ENCODE data around the gene BPIFB3. TPM values are rescaled to one million over a fixed set of nuclear protein-coding genes. Genes with fewer than 3 reads are reported as not detected.
"Not testable (repeated sequence)": the region's sequence is repeated elsewhere in the genome, so short reads cannot be mapped to it uniquely, and the experiment has no call there.

The BPIFB3 gene
- total RNA-seq, 1 donor from 2014 or later, result not detected

- no peaks in the 10 kb centered on the region for H3K27me3 Mint-ChIP-seq (ENCODE audit: unreplicated experiment)
- H3K9me3 Mint-ChIP-seq (ENCODE audit: unreplicated experiment), result no peaks in the 10 kb centered on the region
- TF ChIP-seq CTCF (IDR thresholded peaks at IDR 0.05; ENCODE audit: unreplicated experiment), result no peak
- H3K4me1 Mint-ChIP-seq (ENCODE audit: unreplicated experiment), result no peaks in the 10 kb centered on the region
- no peak for DNase-seq (ENCODE audit: low spot score)
- no peak overlapping the region for H3K4me3 Mint-ChIP-seq (ENCODE audit: unreplicated experiment)
- H3K36me3 Mint-ChIP-seq (ENCODE audit: low read depth, unreplicated experiment), result no peaks in the 10 kb centered on the region
- H3K27ac Mint-ChIP-seq (ENCODE audit: unreplicated experiment), result no peak overlapping the region
These were observed 38.7 kb downstream of the BPIFB3 start for GRCh38 chr20:33092361-33092760.

GRCh38 chr20:33093074-33093473, 39.4 kb downstream of the BPIFB3 start:
- Mint-ChIP-seq H3K9me3 (ENCODE audit: unreplicated experiment) (no peaks in the 10 kb centered on the region), H3K27me3 (ENCODE audit: unreplicated experiment) (no peaks in the 10 kb centered on the region), H3K36me3 (ENCODE audit: low read depth, unreplicated experiment) (no peaks in the 10 kb centered on the region), H3K4me3 (ENCODE audit: unreplicated experiment) (no peak overlapping the region), H3K27ac (ENCODE audit: unreplicated experiment) (no peak overlapping the region), H3K4me1 (ENCODE audit: unreplicated experiment) (no peaks in the 10 kb centered on the region)
- DNase-seq (ENCODE audit: low spot score), result no peak
- no peak for TF ChIP-seq CTCF (IDR thresholded peaks at IDR 0.05; ENCODE audit: unreplicated experiment)

GRCh38 chr20:33093582-33093981, 39.9 kb downstream of the BPIFB3 start:
- TF ChIP-seq CTCF (IDR thresholded peaks at IDR 0.05; ENCODE audit: unreplicated experiment), result no peak
- Mint-ChIP-seq H3K4me1 (ENCODE audit: unreplicated experiment) (no peaks in the 10 kb centered on the region), H3K9me3 (ENCODE audit: unreplicated experiment) (no peaks in the 10 kb centered on the region), H3K36me3 (ENCODE audit: low read depth, unreplicated experiment) (no peaks in the 10 kb centered on the region), H3K27ac (ENCODE audit: unreplicated experiment) (no peak overlapping the region), H3K27me3 (ENCODE audit: unreplicated experiment) (no peaks in the 10 kb centered on the region), H3K4me3 (ENCODE audit: unreplicated experiment) (no peak overlapping the region)
- no peak for DNase-seq (ENCODE audit: low spot score)

- Mint-ChIP-seq H3K27ac (ENCODE audit: unreplicated experiment) (no peak overlapping the region), H3K4me1 (ENCODE audit: unreplicated experiment) (no peaks in the 10 kb centered on the region), H3K4me3 (ENCODE audit: unreplicated experiment) (no peak overlapping the region), H3K27me3 (ENCODE audit: unreplicated experiment) (no peaks in the 10 kb centered on the region), H3K9me3 (ENCODE audit: unreplicated experiment) (no peaks in the 10 kb centered on the region), H3K36me3 (ENCODE audit: low read depth, unreplicated experiment) (no peaks in the 10 kb centered on the region)
- no peak for TF ChIP-seq CTCF (IDR thresholded peaks at IDR 0.05; ENCODE audit: unreplicated experiment)
- no peak for DNase-seq (ENCODE audit: low spot score)
These were observed 41.5 kb downstream of the BPIFB3 start for GRCh38 chr20:33095249-33095648.

- H3K4me1 Mint-ChIP-seq (ENCODE audit: unreplicated experiment); H3K27me3 Mint-ChIP-seq (ENCODE audit: unreplicated experiment); H3K9me3 Mint-ChIP-seq (ENCODE audit: unreplicated experiment); H3K4me3 Mint-ChIP-seq (ENCODE audit: unreplicated experiment); H3K36me3 Mint-ChIP-seq (ENCODE audit: low read depth, unreplicated experiment); H3K27ac Mint-ChIP-seq (ENCODE audit: unreplicated experiment): not testable (repeated sequence)
- peak; percentile 69 for DNase-seq (ENCODE audit: low spot score)
- TF ChIP-seq CTCF (IDR thresholded peaks at IDR 0.05; ENCODE audit: unreplicated experiment), result peak; percentile 85
These were observed 42.3 kb downstream of the BPIFB3 start for GRCh38 chr20:33095902-33096584.

Data from endothelial cell (in vitro differentiated cells).